Heart left ventricle (tissue), 13 donors: Measurements from ENCODE around the gene RPA3.

ENCODE experiments used
- POLR2A ChIP-seq, 2 donors: fragments of 450-650 bp; IDR thresholded peaks; one replicate each; pipeline ENCODE4 v1.6.1; 2017; ENCODE audit warnings: antibody characterized with exemption in 2 of 2, mild to moderate bottlenecking in 2 of 2, moderate library complexity in 2 of 2
- TF ChIP-seq, protein P1 (sequence below), 12 donors: fragments of 200-600 bp; sonication (generic) in 4 of 12; IDR thresholded peaks; one replicate each; pipeline versions ENCODE4 v1.5.0 to v1.8.0; 2018 to 2022; ENCODE audit warnings: antibody characterized with exemption in 12 of 12, mild to moderate bottlenecking in 5 of 12
- donor health status: ischemic (EF 13 %, LVEDD 7.1; RV severe dilation, severe dysfunction).
- donor health status: DM: no; HTN: yes; CAD: no.
- donor health status: DM: no; HTN: no; CAD: no.
- donor health status: ischemic (EF 25% LVEDD 6.9; RV normal size, moderate dysfunction).
- donor health status: ischemic (EF 25% LVEDD 5.7; RV mildly dilated, moderate dysfunction).
- donor health status: ischemic (EF 35%, LVEDD 5.7; RV mildly dilated, moderate dysfunction).
- donor health status: nonischemic (EF 11% LVEDD 7.7; RV severe dilation, severe dysfunction).
- donor health status: DM: yes; HTN: yes; CAD: no.
- donor health status: PGD.
- donor health status: ischemic (EF 29% LVEDD 5.4; RV normal size, mild dysfunction).
- donor health status: nonischemic (EF 23%, LVEDD 6.1; RV moderate dilation, normal function).

DNA sequence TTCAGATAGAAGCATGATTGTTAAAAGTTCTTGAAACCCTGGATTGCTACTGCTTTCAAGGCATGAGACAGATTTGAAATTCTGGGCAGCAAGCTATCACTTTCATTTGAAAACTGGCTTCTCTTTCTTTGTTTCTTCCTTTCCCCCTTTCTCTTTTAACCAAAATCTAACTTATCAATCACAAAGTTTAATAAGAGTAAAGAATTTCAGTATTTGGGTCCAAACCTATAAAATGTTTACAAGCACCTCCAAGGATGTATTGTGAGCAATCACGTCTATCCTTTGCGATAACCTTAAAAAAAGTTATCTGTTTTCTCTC is 21.6 kb upstream of the RPA3 start:
- TF ChIP-seq POLR2A (IDR thresholded peaks at IDR 0.05), result no peak
- TF ChIP-seq, protein P1, sequence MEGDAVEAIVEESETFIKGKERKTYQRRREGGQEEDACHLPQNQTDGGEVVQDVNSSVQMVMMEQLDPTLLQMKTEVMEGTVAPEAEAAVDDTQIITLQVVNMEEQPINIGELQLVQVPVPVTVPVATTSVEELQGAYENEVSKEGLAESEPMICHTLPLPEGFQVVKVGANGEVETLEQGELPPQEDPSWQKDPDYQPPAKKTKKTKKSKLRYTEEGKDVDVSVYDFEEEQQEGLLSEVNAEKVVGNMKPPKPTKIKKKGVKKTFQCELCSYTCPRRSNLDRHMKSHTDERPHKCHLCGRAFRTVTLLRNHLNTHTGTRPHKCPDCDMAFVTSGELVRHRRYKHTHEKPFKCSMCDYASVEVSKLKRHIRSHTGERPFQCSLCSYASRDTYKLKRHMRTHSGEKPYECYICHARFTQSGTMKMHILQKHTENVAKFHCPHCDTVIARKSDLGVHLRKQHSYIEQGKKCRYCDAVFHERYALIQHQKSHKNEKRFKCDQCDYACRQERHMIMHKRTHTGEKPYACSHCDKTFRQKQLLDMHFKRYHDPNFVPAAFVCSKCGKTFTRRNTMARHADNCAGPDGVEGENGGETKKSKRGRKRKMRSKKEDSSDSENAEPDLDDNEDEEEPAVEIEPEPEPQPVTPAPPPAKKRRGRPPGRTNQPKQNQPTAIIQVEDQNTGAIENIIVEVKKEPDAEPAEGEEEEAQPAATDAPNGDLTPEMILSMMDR (IDR thresholded peaks at IDR 0.05), result no peak
